SW480 (cell line): Measurements from ENCODE around the gene VAV1.
"Not testable (repeated sequence)": the region's sequence is repeated elsewhere in the genome, so short reads cannot be mapped to it uniquely, and the experiment has no call there.

ENCODE experiments used
- DNase-seq: peaks from one replicate; pipeline ENCODE4 v3.0.0-alpha.2; 2016; ENCODE audit warnings: low spot score

VAV1 gene

GRCh38 chr19:6790194-6791128, 18.0 kb downstream of the VAV1 start:
- no peak for DNase-seq

GRCh38 chr19:6791237-6791636, 18.7 kb downstream of the VAV1 start:
- no peak for DNase-seq

DNA sequence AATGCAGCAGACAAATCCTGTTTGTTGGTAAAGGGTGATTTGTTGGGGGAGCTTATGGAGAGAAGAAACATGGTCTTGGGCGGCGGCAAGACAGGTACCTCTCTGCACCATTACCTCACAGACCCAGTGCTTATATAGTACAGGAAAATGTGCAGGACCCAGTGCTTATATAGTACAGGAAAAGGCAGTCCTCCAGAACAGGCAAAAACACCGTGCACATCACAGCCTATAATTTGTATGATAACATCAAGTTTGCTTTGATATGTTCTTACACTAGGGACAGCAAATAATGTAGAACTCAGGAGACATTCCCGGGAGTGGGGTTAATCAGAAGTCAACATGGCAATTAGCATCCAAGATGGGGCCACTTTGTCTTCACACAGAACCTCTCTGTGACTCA, 20.9 kb downstream of the VAV1 start:
- no peak for DNase-seq

DNA sequence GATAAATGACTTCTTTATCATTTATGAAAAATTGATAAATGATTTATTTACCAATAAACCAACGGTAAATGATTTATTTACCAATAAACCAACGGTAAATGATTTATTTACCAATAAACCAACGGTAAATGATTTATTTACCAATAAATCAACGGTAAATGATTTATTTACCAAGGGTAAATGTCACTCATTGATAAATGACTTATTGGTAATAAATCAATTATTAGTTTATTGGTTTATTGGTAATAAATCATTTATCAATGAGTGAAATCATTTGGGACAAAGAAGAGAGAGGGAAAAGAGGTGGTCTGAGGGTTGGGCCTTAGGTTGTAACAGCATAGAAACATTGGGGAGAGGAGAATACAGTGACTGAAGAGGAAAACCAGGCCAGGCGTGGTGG, 21.5 kb downstream of the VAV1 start:
- DNase-seq = no peak

GRCh38 chr19:6794686-6795431, 22.4 kb downstream of the VAV1 start:
- no peak for DNase-seq

GRCh38 chr19:6796278-6796677, 23.8 kb downstream of the VAV1 start:
- DNase-seq = no peak

DNA sequence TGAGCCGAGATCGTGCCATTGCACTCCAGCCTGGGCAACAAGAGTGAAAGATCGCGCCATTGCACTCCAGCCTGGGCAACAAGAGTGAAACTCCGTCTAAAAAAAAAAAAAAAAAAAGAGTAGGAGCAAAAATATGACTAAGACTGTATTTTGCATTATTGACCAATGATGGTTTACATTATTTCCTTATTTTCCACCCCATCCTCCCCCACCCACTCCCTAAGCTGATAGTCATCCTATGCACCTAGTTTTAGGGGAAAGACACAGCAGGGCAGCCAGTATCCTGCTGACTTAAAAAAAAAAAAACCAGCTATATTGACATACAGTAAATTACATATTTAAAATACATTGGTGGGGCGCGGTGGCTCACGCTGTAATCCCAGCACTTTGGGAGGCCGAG, 25.1 kb downstream of the VAV1 start:
- no peak for DNase-seq

- DNase-seq = not testable (repeated sequence)
Observed at GRCh38 chr19:6800160-6800790, 27.8 kb downstream of the VAV1 start.

GRCh38 chr19:6800991-6801484, 28.5 kb downstream of the VAV1 start:
- DNase-seq = no peak

DNA sequence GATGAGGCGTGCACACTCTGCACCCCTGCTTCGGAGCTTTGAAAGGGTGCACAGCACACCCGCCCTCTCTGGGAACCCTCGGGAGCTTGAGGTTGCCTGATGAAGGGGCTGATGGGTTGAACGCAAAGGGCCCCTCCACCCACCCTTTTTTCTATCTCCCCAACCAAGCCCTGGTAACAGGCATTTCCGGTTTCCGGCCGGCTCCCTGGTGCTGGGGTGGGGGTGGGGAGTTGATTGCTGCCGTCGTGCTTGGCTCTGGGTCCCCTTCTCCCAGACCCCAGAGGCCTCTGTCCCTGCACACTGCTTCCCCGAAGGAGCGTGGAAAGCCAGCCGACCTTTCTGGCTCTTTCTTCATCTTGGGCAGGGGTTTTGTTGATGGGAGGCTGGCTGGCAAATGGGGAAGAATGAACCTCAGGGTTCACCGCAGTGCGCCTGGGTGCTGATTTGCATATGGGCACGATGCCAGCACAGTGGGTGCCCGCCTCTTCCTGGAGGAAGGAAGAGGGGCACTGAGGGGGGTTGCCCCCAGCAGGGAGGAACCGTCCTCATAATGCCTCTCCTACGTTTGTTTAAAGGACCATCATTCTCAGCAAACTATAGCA, 29.1 kb downstream of the VAV1 start:
- DNase-seq = no peak

DNA sequence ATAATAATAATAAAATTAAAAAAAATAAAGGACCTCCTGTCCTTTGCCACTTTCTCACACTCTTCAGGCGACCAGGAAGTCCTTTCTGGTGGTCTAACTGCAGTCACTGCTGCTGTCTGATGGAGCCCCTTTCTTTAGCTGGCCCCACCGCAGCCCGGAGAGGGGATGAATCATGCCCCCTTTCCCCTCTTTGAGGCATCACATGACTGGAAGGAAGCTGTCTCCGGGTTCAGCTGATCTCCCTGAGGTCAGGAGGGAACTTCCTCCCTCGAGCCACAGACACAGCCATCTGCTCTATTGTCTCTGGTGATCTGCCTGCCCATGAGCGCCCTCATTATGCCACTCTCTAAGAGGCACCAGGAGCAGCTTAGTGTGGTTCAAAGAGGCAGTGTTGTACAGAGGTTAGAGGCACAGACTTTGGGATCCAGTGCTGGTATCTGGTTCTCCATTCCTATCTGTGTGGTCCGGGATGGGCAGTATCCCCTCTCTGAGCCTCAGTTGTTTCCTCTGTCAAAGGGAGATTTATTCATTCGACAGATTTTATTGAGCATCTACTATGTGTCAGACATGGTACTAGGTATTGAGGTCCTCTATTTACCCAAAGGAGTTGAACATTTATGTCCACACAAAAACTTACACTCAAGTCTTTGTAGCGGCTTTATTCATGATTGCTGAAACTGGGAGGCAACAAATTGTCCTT, 30.0 kb downstream of the VAV1 start:
- no peak for DNase-seq

- no peak for DNase-seq
Observed at GRCh38 chr19:6803036-6803404, 30.5 kb downstream of the VAV1 start.

- DNase-seq = no peak
Observed at GRCh38 chr19:6806488-6806887, 34.0 kb downstream of the VAV1 start.

GRCh38 chr19:6807291-6807690, 34.8 kb downstream of the VAV1 start:
- no peak for DNase-seq

- DNase-seq = no peak
Observed at GRCh38 chr19:6808494-6808893, 36.0 kb downstream of the VAV1 start.

DNA sequence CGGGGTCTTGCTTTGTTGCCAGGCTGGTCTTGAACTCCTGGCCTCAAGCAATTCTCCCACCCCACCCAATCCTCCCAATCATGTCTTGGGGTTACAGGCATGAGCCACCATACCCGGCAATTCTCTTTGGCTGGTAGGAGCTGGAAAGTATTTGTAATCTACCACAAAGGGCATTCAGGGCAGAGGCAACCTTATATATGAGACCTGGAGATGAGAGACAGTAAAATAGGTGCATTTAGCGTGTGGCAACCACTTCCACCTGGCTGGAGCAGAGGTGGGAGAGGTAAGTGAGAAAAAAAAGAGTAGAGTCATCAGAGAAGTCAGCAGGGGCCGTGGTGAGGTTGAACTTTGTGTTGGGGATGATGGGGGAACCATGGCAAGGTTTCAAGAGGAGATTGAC, 36.8 kb downstream of the VAV1 start:
- no peak for DNase-seq

DNA sequence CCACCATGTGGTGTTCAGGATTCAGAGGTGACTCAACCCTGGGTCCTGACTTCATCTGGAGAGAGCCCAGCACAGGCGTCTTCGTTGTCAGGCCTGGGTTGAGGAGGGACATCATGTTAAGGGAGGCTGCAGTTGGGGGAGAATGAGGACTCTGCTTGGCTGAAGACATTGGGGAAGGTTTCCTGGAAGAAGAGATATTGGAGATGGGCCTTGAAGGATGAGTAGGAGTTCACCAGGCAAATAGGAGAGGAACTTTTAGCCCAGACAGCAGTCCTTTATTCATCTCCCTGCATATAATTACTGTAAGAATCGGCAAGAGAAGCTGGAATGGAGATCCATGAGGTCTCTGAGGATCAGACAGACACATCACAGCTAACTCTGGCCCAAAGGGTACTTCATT, 38.9 kb downstream of the VAV1 start:
- DNase-seq = no peak

DNA sequence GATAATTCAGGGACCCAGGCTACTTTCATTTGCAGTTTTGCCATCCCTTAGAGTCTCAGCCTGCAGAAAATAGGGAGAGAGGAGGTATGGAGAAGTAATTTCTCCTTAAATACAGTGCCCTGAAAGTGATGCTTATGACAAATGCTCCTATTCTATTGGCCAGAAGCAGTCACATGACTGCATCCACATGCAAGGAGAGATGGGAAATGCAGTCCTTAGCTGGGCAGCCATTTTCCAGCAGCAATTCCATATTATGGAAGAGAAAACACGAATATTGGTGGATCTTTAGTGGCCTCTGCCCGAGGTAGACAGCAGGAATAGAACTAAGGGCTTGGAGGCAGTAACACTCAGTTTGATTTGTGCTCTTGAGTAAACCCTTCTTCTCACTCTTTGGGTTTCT, 39.4 kb downstream of the VAV1 start:
- peak; percentile 56 for DNase-seq

DNA sequence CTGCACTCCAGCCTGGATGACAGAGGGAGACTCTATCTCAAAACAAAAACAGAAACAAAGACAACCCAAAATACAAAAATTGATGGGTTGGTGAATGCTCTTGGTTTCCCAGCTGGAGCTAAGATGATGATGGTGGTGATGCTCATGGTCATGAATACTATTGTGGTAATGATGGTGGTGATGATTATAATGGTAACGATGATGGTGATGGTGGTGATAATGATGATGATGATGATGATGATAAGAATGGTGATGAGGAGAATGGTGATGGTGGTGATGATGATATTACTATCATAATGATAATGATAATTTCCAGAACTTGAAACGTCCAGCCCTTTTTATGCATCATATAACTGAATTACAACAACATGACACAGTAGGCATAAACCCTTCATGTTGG, 40.1 kb downstream of the VAV1 start:
- no peak for DNase-seq

- DNase-seq = no peak
Observed at GRCh38 chr19:6813659-6814058, 41.2 kb downstream of the VAV1 start.

- no peak for DNase-seq
Observed at GRCh38 chr19:6817179-6817578, 44.7 kb downstream of the VAV1 start.

DNA sequence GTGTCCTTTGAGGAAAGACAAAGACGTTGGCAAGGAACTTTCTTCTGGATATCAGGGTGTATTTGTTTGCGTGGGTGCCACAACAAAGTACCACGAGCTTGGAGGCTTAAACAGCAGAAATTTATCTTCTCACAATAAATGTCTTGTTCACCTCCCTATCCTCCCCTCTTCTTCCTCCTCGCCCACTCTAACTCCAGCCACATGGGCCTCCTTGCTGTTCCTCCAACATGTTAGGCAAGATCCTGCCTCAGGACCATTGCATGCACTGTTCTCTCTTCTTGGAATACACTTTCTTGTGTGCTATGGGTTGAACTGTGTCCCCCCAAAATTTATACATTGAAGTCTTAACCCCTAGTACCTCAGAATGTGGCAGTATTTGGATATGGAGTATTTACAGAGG, 45.7 kb downstream of the VAV1 start:
- no peak for DNase-seq
